GM12878 (cell line): Measurements from ENCODE around the gene EML3. TPM values are rescaled to one million over a fixed set of nuclear protein-coding genes. Genes with fewer than 3 reads are reported as not detected.
A peak's percentile ranks its signal among the peaks of the same experiment; 100 is the strongest.

Experiments
- KAT2A ChIP-seq: conservative IDR thresholded peaks from 2 replicates; pipeline ENCODE4 v1.6.1; 2011; ENCODE audit warnings: low read depth, low read length; ENCODE audit not compliant: control insufficient read depth
- POLR2A ChIP-seq: IDR thresholded peaks from 2 replicates; pipeline ENCODE4 v1.6.1; 2011; ENCODE audit warnings: low read depth, mild to moderate bottlenecking, low read length
- polyA plus RNA-seq, 11 experiments: library from polyadenylated mRNA; depleted of rRNA in 4 of 11; unstranded in 6 of 11; stranded (reverse) in 5 of 11; fragments of >200 nt; fragmentation: Nextera tagmentation in 4 of 11; fragmentation: Illumina TruSeq in 1 of 11; extraction: Ambion mirVana in 4 of 11; extraction: Trizol in 1 of 11; gene quantifications; 1 replicate in 1 of 11; 2 replicates in 10 of 11; pipeline versions ENCODE4 v1.2.1 to v1.2.3, GENCODE V29; 2011 to 2016; ENCODE audit warnings: inconsistent platforms in 2 of 11, missing spikeins in 2 of 11, low read depth in 1 of 11
- total RNA-seq, 4 experiments: library from RNA; depleted of rRNA in 3 of 4; stranded (reverse); fragments of >200 nt in 3 of 4; fragmentation: Illumina TruSeq in 1 of 4; extraction: Trizol in 1 of 4; gene quantifications; 2 replicates each; pipeline versions ENCODE4 v1.2.1 to v1.2.3, GENCODE V29; 2013 to 2021
- TF ChIP-seq, protein P1 (sequence below): fragments of 450-650 bp; IDR thresholded peaks from 2 replicates; pipeline ENCODE4 v1.6.1; 2017; ENCODE audit warnings: mild to moderate bottlenecking, low read depth, inconsistent platforms; ENCODE audit not compliant: poor library complexity, severe bottlenecking
- TF ChIP-seq, protein P2 (sequence below), 3 experiments: IDR thresholded peaks in 2 of 3; conservative IDR thresholded peaks in 1 of 3; 2 replicates each; pipeline ENCODE4 v1.5.1; 2011; ENCODE audit warnings: low read depth in 3 of 3, low read length in 3 of 3, mild to moderate bottlenecking in 3 of 3, control low read depth in 2 of 3, moderate library complexity in 2 of 3, inconsistent platforms in 1 of 3, mixed read lengths in 1 of 3; ENCODE audit not compliant: control insufficient read depth in 2 of 3, insufficient read depth in 1 of 3; ENCODE audit errors: extremely low read depth in 1 of 3
- TF ChIP-seq, protein P3 (sequence below): fragments of 150-350 bp; IDR thresholded peaks from 2 replicates; pipeline ENCODE4 v1.6.1; 2016; ENCODE audit warnings: low read depth, low read length
- TF ChIP-seq, protein P4 (sequence below): fragments of 450-650 bp; IDR thresholded peaks from 2 replicates; pipeline ENCODE4 v1.6.1; 2016; ENCODE audit warnings: mild to moderate bottlenecking, moderate library complexity, borderline replicate concordance

Gene EML3
- total and polyA plus RNA-seq, 10 of the 15 experiments (the other 5 are each of a cell fraction or from before 2014, with no cell fraction given), result 0.58 to 82.5 (median 24.8) TPM

DNA sequence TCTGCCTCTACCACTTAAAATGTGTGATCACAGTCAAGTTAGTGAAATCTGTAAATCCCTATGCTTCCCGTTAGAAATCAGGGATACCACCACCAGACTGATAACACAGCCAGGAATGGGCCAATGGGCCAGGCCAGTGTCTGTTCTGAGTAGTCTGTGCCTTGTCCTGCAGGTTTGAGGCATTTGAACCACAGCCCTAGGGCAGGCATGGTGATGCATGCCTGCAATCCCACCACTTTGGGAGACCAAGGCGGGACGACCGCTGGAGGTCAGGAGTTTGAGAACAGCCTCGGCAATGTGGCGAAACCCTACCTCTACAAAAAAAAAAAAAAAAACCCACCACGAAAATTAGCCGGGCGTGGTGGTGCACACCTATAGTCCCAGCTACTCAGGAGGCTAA, 53.9 kb downstream of the EML3 start (continued):
- TF ChIP-seq, protein P1, sequence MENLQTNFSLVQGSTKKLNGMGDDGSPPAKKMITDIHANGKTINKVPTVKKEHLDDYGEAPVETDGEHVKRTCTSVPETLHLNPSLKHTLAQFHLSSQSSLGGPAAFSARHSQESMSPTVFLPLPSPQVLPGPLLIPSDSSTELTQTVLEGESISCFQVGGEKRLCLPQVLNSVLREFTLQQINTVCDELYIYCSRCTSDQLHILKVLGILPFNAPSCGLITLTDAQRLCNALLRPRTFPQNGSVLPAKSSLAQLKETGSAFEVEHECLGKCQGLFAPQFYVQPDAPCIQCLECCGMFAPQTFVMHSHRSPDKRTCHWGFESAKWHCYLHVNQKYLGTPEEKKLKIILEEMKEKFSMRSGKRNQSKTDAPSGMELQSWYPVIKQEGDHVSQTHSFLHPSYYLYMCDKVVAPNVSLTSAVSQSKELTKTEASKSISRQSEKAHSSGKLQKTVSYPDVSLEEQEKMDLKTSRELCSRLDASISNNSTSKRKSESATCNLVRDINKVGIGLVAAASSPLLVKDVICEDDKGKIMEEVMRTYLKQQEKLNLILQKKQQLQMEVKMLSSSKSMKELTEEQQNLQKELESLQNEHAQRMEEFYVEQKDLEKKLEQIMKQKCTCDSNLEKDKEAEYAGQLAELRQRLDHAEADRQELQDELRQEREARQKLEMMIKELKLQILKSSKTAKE, result no peak
- TF ChIP-seq KAT2A, result no peak
- TF ChIP-seq, protein P2, sequence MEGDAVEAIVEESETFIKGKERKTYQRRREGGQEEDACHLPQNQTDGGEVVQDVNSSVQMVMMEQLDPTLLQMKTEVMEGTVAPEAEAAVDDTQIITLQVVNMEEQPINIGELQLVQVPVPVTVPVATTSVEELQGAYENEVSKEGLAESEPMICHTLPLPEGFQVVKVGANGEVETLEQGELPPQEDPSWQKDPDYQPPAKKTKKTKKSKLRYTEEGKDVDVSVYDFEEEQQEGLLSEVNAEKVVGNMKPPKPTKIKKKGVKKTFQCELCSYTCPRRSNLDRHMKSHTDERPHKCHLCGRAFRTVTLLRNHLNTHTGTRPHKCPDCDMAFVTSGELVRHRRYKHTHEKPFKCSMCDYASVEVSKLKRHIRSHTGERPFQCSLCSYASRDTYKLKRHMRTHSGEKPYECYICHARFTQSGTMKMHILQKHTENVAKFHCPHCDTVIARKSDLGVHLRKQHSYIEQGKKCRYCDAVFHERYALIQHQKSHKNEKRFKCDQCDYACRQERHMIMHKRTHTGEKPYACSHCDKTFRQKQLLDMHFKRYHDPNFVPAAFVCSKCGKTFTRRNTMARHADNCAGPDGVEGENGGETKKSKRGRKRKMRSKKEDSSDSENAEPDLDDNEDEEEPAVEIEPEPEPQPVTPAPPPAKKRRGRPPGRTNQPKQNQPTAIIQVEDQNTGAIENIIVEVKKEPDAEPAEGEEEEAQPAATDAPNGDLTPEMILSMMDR (IDR thresholded peaks at IDR 0.05 in 2 of 3, conservative IDR thresholded peaks at IDR 0.05 in 1 of 3; ENCODE audit: control insufficient read depth in 2 of 3, extremely low read depth in 1 of 3, insufficient read depth in 1 of 3, low read depth in 3 of 3, low read length in 3 of 3), result no peak
- TF ChIP-seq, protein P3, sequence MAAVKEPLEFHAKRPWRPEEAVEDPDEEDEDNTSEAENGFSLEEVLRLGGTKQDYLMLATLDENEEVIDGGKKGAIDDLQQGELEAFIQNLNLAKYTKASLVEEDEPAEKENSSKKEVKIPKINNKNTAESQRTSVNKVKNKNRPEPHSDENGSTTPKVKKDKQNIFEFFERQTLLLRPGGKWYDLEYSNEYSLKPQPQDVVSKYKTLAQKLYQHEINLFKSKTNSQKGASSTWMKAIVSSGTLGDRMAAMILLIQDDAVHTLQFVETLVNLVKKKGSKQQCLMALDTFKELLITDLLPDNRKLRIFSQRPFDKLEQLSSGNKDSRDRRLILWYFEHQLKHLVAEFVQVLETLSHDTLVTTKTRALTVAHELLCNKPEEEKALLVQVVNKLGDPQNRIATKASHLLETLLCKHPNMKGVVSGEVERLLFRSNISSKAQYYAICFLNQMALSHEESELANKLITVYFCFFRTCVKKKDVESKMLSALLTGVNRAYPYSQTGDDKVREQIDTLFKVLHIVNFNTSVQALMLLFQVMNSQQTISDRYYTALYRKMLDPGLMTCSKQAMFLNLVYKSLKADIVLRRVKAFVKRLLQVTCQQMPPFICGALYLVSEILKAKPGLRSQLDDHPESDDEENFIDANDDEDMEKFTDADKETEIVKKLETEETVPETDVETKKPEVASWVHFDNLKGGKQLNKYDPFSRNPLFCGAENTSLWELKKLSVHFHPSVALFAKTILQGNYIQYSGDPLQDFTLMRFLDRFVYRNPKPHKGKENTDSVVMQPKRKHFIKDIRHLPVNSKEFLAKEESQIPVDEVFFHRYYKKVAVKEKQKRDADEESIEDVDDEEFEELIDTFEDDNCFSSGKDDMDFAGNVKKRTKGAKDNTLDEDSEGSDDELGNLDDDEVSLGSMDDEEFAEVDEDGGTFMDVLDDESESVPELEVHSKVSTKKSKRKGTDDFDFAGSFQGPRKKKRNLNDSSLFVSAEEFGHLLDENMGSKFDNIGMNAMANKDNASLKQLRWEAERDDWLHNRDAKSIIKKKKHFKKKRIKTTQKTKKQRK, result no peak
- peak; percentile 50 for TF ChIP-seq POLR2A
- TF ChIP-seq, protein P4, sequence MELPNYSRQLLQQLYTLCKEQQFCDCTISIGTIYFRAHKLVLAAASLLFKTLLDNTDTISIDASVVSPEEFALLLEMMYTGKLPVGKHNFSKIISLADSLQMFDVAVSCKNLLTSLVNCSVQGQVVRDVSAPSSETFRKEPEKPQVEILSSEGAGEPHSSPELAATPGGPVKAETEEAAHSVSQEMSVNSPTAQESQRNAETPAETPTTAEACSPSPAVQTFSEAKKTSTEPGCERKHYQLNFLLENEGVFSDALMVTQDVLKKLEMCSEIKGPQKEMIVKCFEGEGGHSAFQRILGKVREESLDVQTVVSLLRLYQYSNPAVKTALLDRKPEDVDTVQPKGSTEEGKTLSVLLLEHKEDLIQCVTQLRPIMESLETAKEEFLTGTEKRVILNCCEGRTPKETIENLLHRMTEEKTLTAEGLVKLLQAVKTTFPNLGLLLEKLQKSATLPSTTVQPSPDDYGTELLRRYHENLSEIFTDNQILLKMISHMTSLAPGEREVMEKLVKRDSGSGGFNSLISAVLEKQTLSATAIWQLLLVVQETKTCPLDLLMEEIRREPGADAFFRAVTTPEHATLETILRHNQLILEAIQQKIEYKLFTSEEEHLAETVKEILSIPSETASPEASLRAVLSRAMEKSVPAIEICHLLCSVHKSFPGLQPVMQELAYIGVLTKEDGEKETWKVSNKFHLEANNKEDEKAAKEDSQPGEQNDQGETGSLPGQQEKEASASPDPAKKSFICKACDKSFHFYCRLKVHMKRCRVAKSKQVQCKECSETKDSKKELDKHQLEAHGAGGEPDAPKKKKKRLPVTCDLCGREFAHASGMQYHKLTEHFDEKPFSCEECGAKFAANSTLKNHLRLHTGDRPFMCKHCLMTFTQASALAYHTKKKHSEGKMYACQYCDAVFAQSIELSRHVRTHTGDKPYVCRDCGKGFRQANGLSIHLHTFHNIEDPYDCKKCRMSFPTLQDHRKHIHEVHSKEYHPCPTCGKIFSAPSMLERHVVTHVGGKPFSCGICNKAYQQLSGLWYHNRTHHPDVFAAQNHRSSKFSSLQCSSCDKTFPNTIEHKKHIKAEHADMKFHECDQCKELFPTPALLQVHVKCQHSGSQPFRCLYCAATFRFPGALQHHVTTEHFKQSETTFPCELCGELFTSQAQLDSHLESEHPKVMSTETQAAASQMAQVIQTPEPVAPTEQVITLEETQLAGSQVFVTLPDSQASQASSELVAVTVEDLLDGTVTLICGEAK, result no peak
